GM18909 (cell line): ENCODE results near the gene DUSP16.
"Not testable (repeated sequence)": the region's sequence is repeated elsewhere in the genome, so short reads cannot be mapped to it uniquely, and the experiment has no call there.

Experiments used
- ATAC-seq: cut with Tn5 transposase; IDR thresholded peaks from one replicate; pipeline ENCODE4 v1.9.1; 2021; ENCODE audit warnings: mild to moderate bottlenecking; ENCODE audit not compliant: unreplicated experiment, poor library complexity

The DUSP16 gene

GRCh38 chr12:12585115-12585863 lies 22.6 kb upstream of the DUSP16 start:
- ATAC-seq: no peak

GRCh38 chr12:12583510-12584178 lies 21.0 kb upstream of the DUSP16 start:
- ATAC-seq: peak; percentile 2

- peak; percentile 94 for ATAC-seq
These were observed 20.2 kb upstream of the DUSP16 start for GRCh38 chr12:12582895-12583303.

GRCh38 chr12:12582193-12582881 lies 19.7 kb upstream of the DUSP16 start:
- peak; percentile 43 for ATAC-seq

GRCh38 chr12:12580716-12581115 lies 18.1 kb upstream of the DUSP16 start:
- not testable (repeated sequence) for ATAC-seq

- no peak for ATAC-seq
These were observed 15.1 kb upstream of the DUSP16 start for GRCh38 chr12:12577786-12578185.

- no peak for ATAC-seq
These were observed 10.0 kb upstream of the DUSP16 start for GRCh38 chr12:12572659-12573058.

- not testable (repeated sequence) for ATAC-seq
These were observed 3.3 kb upstream of the DUSP16 start for GRCh38 chr12:12565971-12566370.

GRCh38 chr12:12564911-12565310 lies 2.2 kb upstream of the DUSP16 start:
- no peak for ATAC-seq

GRCh38 chr12:12563290-12563928 lies 746 bp upstream of the DUSP16 start:
- no peak for ATAC-seq

- no peak for ATAC-seq
These were observed 613 bp downstream of the DUSP16 start for GRCh38 chr12:12562016-12562483.

GRCh38 chr12:12561371-12562015 lies 1.2 kb downstream of the DUSP16 start:
- ATAC-seq: no peak

GRCh38 chr12:12560587-12561370 lies 1.9 kb downstream of the DUSP16 start:
- ATAC-seq: peak; percentile 36

- no peak for ATAC-seq
These were observed 2.9 kb downstream of the DUSP16 start for GRCh38 chr12:12559719-12560296.

- ATAC-seq: no peak
These were observed 4.4 kb downstream of the DUSP16 start for GRCh38 chr12:12558291-12558690.

GRCh38 chr12:12557733-12558132 lies 4.9 kb downstream of the DUSP16 start:
- no peak for ATAC-seq

GRCh38 chr12:12555656-12556055 lies 7.0 kb downstream of the DUSP16 start:
- ATAC-seq: no peak

GRCh38 chr12:12553208-12553785 lies 9.4 kb downstream of the DUSP16 start:
- ATAC-seq: no peak

- no peak for ATAC-seq
These were observed 11.5 kb downstream of the DUSP16 start for GRCh38 chr12:12551115-12551514.
